Keratinocyte (primary cell): Measurements from ENCODE around the gene CCN5. TPM values are rescaled to one million over a fixed set of nuclear protein-coding genes. Genes with fewer than 3 reads are reported as not detected.
A peak's percentile ranks its signal among the peaks of the same experiment; 100 is the strongest.

Experiments
- DNase-seq: peaks from one replicate; pipeline ENCODE4 v3.0.0-alpha.2; 2011; ENCODE audit warnings: low read depth, missing footprints, low spot score
- FAIRE-seq: peaks from 2 replicates; lab custom pipeline; 2011; peaks lifted over from hg19 to GRCh38; lab: Jason Lieb, UNC
- H2AFZ ChIP-seq: 2 replicates; pipeline ENCODE4 v1.6.0; 2012; ENCODE audit warnings: low read length, control low read depth, inconsistent platforms; ENCODE audit not compliant: control insufficient read depth
- H3K27ac ChIP-seq: 2 replicates; pipeline ENCODE4 v1.5.1; 2011; ENCODE audit warnings: low read length; ENCODE audit not compliant: control insufficient read depth, insufficient read depth
- H3K27me3 ChIP-seq: 3 replicates; pipeline ENCODE4 v1.6.0; 2011; ENCODE audit warnings: low read length; ENCODE audit not compliant: control insufficient read depth, insufficient read depth; ENCODE audit errors: extremely low read depth
- H3K36me3 ChIP-seq, 2 experiments: 2 replicates in 1 of 2; 3 replicates in 1 of 2; pipeline ENCODE4 v1.5.1; 2011; ENCODE audit warnings: low read length in 2 of 2, mild to moderate bottlenecking in 1 of 2; ENCODE audit not compliant: control insufficient read depth in 2 of 2, insufficient read depth in 2 of 2; ENCODE audit errors: extremely low read depth in 1 of 2
- H3K4me1 ChIP-seq: 3 replicates; pipeline ENCODE4 v1.5.1; 2011; ENCODE audit warnings: low read length; ENCODE audit not compliant: control insufficient read depth, insufficient read depth; ENCODE audit errors: extremely low read depth
- H3K4me2 ChIP-seq: 3 replicates; pipeline ENCODE4 v1.6.0; 2011; ENCODE audit warnings: low read depth, low read length; ENCODE audit not compliant: control insufficient read depth, insufficient read depth; ENCODE audit errors: extremely low read depth
- H3K4me3 ChIP-seq, 3 experiments: fragments of 200-600 bp in 1 of 3; sonication (generic) in 1 of 3; 2 replicates in 2 of 3; 3 replicates in 1 of 3; pipeline ENCODE4 v1.5.1; 2011 to 2016; ENCODE audit warnings: low read length in 3 of 3, mild to moderate bottlenecking in 3 of 3, control low read depth in 2 of 3, inconsistent platforms in 1 of 3, low read depth in 1 of 3, mixed read lengths in 1 of 3, mixed run types in 1 of 3, moderate library complexity in 1 of 3; ENCODE audit not compliant: control insufficient read depth in 2 of 3, insufficient read depth in 2 of 3; ENCODE audit errors: extremely low read depth in 1 of 3
- H3K79me2 ChIP-seq: 2 replicates; pipeline ENCODE4 v1.6.0; 2012; ENCODE audit warnings: low read length; ENCODE audit not compliant: control insufficient read depth, insufficient read depth
- H3K9ac ChIP-seq: 3 replicates; pipeline ENCODE4 v1.6.0; 2011; ENCODE audit warnings: low read length; ENCODE audit not compliant: control insufficient read depth, insufficient read depth; ENCODE audit errors: extremely low read depth
- H3K9me1 ChIP-seq: 3 replicates; pipeline ENCODE4 v1.6.0; 2011; ENCODE audit warnings: low read length; ENCODE audit not compliant: control insufficient read depth, insufficient read depth; ENCODE audit errors: extremely low read depth
- H3K9me3 ChIP-seq: 2 replicates; pipeline ENCODE4 v1.5.1; 2012; ENCODE audit warnings: low read depth, low read length; ENCODE audit not compliant: control insufficient read depth
- H4K20me1 ChIP-seq: 3 replicates; pipeline ENCODE4 v1.6.0; 2011; ENCODE audit warnings: low read length; ENCODE audit not compliant: control insufficient read depth, insufficient read depth; ENCODE audit errors: extremely low read depth
- CTCF ChIP-seq, 3 experiments: IDR thresholded peaks in 1 of 3; conservative IDR thresholded peaks in 1 of 3; optimal IDR thresholded peaks in 1 of 3; 2 replicates in 2 of 3; 3 replicates in 1 of 3; pipeline versions ENCODE3 to v1.5.1; 2011; ENCODE audit warnings: low read length in 3 of 3, mild to moderate bottlenecking in 3 of 3, moderate library complexity in 2 of 3, control low read depth in 1 of 3, inconsistent platforms in 1 of 3; ENCODE audit not compliant: insufficient read depth in 2 of 3; ENCODE audit errors: extremely low read depth in 1 of 3
- EZH2 ChIP-seq: IDR thresholded peaks from one replicate; pipeline ENCODE4 v1.6.1; 2012; ENCODE audit warnings: inconsistent platforms, mild to moderate bottlenecking, low read length, moderate library complexity
- dilution Hi-C: fragments of 300-500 bp; cut with MboI; formaldehyde crosslinking; loops from one replicate; pipeline ENCODE4 v1.7.0; 2020; ENCODE audit warnings: low sequenced_read_pairs; ENCODE audit not compliant: extremely low pct_ligation_motif_present
- polyA plus RNA-seq, 5 experiments: library from polyadenylated mRNA; depleted of rRNA in 3 of 5; stranded (reverse) in 3 of 5; stranded (forward) in 1 of 5; unstranded in 1 of 5; fragments of >200 nt; gene quantifications; 1 replicate in 1 of 5; 2 replicates in 3 of 5; 3 replicates in 1 of 5; pipeline versions ENCODE4 v1.2.1 to v1.2.3, GENCODE V29; 2011 to 2012; ENCODE audit warnings: missing spikeins in 2 of 5, low read depth in 1 of 5, low replicate concordance in 1 of 5

CCN5 gene
- polyA plus RNA-seq, 1 donor (not counting 4 experiments of a cell fraction or from before 2014, with no cell fraction given), result not detected

GRCh38 chr20:44728801-44729443, 13.8 kb downstream of the CCN5 start:
- DNase-seq (peak; percentile 72), FAIRE-seq (peak; percentile 63)
- Histone ChIP-seq H3K9me1 (peaks cover 2% of the 10 kb centered on the region), H3K27me3 (no peaks in the 10 kb centered on the region), H3K4me3 (peak overlapping the region in 1 of 3 experiments; percentile 41), H4K20me1 (no peaks in the 10 kb centered on the region), H2AFZ (no peak overlapping the region), H3K4me2 (peak overlapping the region; percentile 74), H3K9me3 (no peaks in the 10 kb centered on the region), H3K9ac (peak overlapping the region; percentile 31), H3K36me3 (no peaks in the 10 kb centered on the region), H3K27ac (peak overlapping the region; percentile 30), H3K79me2 (no peaks in the 10 kb centered on the region), H3K4me1 (peaks cover 35% of the 10 kb centered on the region)
- TF ChIP-seq CTCF (optimal IDR thresholded peaks at IDR 0.05 in 1 of 3, IDR thresholded peaks at IDR 0.05 in 1 of 3, conservative IDR thresholded peaks at IDR 0.05 in 1 of 3; ENCODE audit: extremely low read depth in 1 of 3, insufficient read depth in 2 of 3, low read length in 3 of 3), result no peak
- no peak for TF ChIP-seq EZH2
- dilution Hi-C loops, result no loop called here

DNA sequence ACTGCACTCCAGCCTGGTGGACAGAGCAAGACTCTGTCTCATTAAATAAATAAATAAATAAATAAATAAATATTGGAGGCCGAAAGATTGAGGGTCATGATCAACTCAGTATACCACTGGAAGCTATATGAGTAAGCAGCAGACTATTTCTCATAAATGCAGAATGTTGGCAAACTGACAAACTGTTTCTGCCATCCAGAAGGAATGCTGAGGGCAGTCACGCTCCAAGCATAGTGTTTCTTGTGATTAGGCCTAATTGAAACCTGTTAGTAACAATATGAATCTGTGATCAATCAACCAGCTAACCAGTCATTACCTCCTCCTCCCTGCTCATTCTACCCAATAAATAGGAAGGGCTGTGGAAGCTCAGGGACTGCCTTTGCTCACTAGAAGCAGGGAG, 15.3 kb downstream of the CCN5 start:
- Histone ChIP-seq H4K20me1 (no peaks in the 10 kb centered on the region), H3K9me3 (no peaks in the 10 kb centered on the region), H3K9me1 (peaks cover 2% of the 10 kb centered on the region), H3K4me1 (peaks cover 35% of the 10 kb centered on the region), H3K27ac (peak overlapping the region; percentile 23), H3K27me3 (no peaks in the 10 kb centered on the region), H2AFZ (peak overlapping the region; percentile 39), H3K9ac (no peak overlapping the region), H3K36me3 (no peaks in the 10 kb centered on the region), H3K4me3 (no peak overlapping the region), H3K79me2 (no peaks in the 10 kb centered on the region), H3K4me2 (peak overlapping the region; percentile 34)
- peak; percentile 90 for FAIRE-seq
- dilution Hi-C loops, result no loop called here
- peak; percentile 65 for DNase-seq
- TF ChIP-seq EZH2 (no peak), CTCF (optimal IDR thresholded peaks at IDR 0.05 in 1 of 3, IDR thresholded peaks at IDR 0.05 in 1 of 3, conservative IDR thresholded peaks at IDR 0.05 in 1 of 3; ENCODE audit: extremely low read depth in 1 of 3, insufficient read depth in 2 of 3, low read length in 3 of 3) (no peak)
